Glutamatergic neuron (in vitro differentiated cells): ENCODE data around the gene GSS. TPM values are rescaled to one million over a fixed set of nuclear protein-coding genes. Genes with fewer than 3 reads are reported as not detected.

Experiments
- DNase-seq: peaks from one replicate; pipeline ENCODE4 v3.0.0; 2022
- H3K27ac Mint-ChIP-seq: one replicate; pipeline ENCODE4 v1.8.0; 2020; ENCODE audit warnings: mild to moderate bottlenecking, mixed read lengths, inconsistent platforms; ENCODE audit not compliant: unreplicated experiment
- H3K27me3 Mint-ChIP-seq: one replicate; pipeline ENCODE4 v1.8.0; 2020; ENCODE audit warnings: mild to moderate bottlenecking, moderate library complexity, mixed read lengths, inconsistent platforms; ENCODE audit not compliant: unreplicated experiment
- H3K36me3 Mint-ChIP-seq: one replicate; pipeline ENCODE4 v1.8.0; 2020; ENCODE audit warnings: mild to moderate bottlenecking, mixed read lengths, inconsistent platforms; ENCODE audit not compliant: unreplicated experiment
- H3K4me1 Mint-ChIP-seq: one replicate; pipeline ENCODE4 v1.8.0; 2020; ENCODE audit warnings: mild to moderate bottlenecking, low read depth, mixed read lengths, inconsistent platforms; ENCODE audit not compliant: unreplicated experiment
- H3K4me3 Mint-ChIP-seq: one replicate; pipeline ENCODE4 v1.8.0; 2020; ENCODE audit warnings: mild to moderate bottlenecking, mixed read lengths, inconsistent platforms; ENCODE audit not compliant: unreplicated experiment
- H3K9me3 Mint-ChIP-seq: one replicate; pipeline ENCODE4 v1.8.0; 2020; ENCODE audit warnings: mild to moderate bottlenecking, moderate library complexity, mixed read lengths, inconsistent platforms; ENCODE audit not compliant: unreplicated experiment
- total RNA-seq: library from RNA; stranded (reverse); fragmentation: NEBNext Ultra II Directional; extraction: Animal tissue kit (Norgen Biotek cat#: 25700); gene quantifications from one replicate; pipeline ENCODE4 v1.2.1, GENCODE V29; 2021; ENCODE audit not compliant: unreplicated experiment
- TF ChIP-seq, protein P1 (sequence below): fragments of 200-600 bp; sonication (generic); IDR thresholded peaks from one replicate; pipeline ENCODE4 v1.5.0; 2021; ENCODE audit not compliant: partially characterized antibody, unreplicated experiment

The GSS gene
- total RNA-seq, 1 donor from 2014 or later = 28.2 TPM

DNA sequence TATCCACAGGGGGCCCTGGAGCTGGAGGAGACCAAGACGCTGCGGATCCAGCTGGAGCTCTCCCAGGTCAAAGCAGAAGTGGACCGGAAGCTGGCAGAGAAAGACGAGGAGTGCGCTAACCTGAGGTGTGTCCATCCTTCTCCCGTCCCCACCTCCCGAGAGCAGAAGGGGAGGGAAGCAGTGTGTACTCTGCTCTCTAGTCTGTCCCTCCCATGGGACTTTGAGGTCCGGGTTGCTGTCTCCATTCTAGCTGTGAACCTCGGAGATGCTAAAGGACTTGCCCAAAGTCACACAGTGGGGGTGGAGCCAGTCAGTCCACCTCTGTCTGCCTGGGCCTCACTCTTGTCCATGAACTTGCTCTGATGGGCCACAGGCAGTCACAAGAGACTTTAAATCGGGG, 44.2 kb upstream of the GSS start:
- TF ChIP-seq, protein P1, sequence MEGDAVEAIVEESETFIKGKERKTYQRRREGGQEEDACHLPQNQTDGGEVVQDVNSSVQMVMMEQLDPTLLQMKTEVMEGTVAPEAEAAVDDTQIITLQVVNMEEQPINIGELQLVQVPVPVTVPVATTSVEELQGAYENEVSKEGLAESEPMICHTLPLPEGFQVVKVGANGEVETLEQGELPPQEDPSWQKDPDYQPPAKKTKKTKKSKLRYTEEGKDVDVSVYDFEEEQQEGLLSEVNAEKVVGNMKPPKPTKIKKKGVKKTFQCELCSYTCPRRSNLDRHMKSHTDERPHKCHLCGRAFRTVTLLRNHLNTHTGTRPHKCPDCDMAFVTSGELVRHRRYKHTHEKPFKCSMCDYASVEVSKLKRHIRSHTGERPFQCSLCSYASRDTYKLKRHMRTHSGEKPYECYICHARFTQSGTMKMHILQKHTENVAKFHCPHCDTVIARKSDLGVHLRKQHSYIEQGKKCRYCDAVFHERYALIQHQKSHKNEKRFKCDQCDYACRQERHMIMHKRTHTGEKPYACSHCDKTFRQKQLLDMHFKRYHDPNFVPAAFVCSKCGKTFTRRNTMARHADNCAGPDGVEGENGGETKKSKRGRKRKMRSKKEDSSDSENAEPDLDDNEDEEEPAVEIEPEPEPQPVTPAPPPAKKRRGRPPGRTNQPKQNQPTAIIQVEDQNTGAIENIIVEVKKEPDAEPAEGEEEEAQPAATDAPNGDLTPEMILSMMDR = no peak
- Mint-ChIP-seq H3K4me3 (no peak overlapping the region), H3K36me3 (no peaks in the 10 kb centered on the region), H3K27me3 (peaks cover 11% of the 10 kb centered on the region), H3K27ac (no peak overlapping the region), H3K9me3 (peaks cover 4% of the 10 kb centered on the region), H3K4me1 (no peaks in the 10 kb centered on the region)
- DNase-seq = no peak

DNA sequence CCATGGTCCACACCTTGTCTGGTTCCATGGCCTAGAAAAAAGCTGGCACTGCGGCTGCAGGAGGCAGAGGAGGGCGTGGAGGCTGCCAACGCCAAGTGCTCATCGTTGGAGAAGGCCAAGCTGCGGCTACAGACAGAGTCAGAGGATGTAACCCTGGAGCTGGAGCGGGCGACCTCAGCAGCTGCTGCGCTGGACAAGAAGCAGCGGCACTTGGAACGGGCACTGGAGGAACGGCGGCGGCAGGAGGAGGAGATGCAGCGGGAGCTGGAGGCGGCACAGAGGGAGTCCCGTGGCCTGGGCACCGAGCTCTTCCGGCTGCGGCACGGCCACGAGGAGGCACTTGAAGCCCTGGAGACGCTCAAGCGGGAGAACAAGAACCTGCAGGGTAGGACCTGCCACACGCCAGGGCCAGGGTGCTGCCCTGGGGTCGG, 43.4 kb upstream of the GSS start:
- Mint-ChIP-seq H3K27ac (no peak overlapping the region), H3K4me1 (no peaks in the 10 kb centered on the region), H3K36me3 (no peaks in the 10 kb centered on the region), H3K4me3 (no peak overlapping the region), H3K9me3 (peaks cover 4% of the 10 kb centered on the region), H3K27me3 (peaks cover 11% of the 10 kb centered on the region)
- TF ChIP-seq, protein P1 = no peak
- DNase-seq = no peak

DNA sequence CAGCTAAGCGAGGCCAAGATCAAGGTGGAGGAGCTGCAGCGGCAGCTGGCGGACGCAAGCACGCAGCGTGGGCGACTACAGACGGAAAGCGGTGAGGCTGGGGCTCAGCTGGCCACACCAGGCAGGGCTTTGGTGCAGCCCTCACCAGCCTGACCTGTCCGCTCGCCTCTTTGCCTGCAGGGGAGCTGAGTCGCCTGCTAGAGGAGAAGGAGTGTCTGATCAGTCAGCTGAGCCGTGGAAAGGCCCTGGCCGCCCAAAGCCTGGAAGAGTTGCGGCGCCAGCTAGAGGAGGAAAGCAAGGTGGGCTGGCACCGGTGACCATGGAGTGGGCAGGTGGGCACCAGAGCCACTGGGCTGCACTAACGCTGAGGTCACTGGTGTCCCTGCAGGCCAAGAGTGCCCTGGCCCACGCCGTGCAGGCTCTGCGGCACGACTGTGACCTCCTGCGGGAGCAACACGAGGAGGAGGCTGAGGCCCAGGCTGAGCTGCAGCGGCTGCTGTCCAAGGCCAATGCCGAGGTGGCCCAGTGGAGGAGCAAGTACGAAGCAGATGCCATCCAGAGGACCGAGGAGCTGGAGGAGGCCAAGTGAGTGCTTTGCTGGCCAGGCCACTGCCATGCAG, 42.8 kb upstream of the GSS start:
- Mint-ChIP-seq H3K27ac (no peak overlapping the region), H3K9me3 (peaks cover 4% of the 10 kb centered on the region), H3K4me3 (no peak overlapping the region), H3K4me1 (no peaks in the 10 kb centered on the region), H3K27me3 (peaks cover 11% of the 10 kb centered on the region), H3K36me3 (no peaks in the 10 kb centered on the region)
- no peak for DNase-seq
- TF ChIP-seq, protein P1 = no peak

DNA sequence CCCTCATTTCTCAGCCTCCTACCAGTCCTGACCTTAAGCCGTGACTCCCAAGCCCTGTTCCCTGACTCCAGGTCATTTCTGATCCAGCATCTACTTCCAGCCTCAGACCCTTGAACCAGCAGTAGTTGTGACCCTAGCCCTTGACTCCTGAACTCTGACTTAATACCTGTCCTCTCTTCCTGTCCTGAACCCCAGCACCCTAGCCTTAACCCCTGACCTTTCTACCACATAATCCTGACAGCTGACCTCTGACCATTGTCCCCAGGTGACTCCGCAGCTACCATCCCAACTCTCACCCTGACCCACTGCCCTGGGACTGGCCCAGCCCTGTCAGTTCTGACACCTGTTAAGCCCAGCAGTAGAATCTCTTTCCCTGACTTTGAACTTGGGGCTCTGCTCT, 42.2 kb upstream of the GSS start:
- no peak overlapping the region for H3K4me3 Mint-ChIP-seq
- TF ChIP-seq, protein P1 = no peak
- H3K36me3 Mint-ChIP-seq = no peaks in the 10 kb centered on the region
- H3K27me3 Mint-ChIP-seq = peaks cover 11% of the 10 kb centered on the region
- no peaks in the 10 kb centered on the region for H3K4me1 Mint-ChIP-seq
- H3K9me3 Mint-ChIP-seq = peaks cover 4% of the 10 kb centered on the region
- DNase-seq = no peak
- H3K27ac Mint-ChIP-seq = no peak overlapping the region

DNA sequence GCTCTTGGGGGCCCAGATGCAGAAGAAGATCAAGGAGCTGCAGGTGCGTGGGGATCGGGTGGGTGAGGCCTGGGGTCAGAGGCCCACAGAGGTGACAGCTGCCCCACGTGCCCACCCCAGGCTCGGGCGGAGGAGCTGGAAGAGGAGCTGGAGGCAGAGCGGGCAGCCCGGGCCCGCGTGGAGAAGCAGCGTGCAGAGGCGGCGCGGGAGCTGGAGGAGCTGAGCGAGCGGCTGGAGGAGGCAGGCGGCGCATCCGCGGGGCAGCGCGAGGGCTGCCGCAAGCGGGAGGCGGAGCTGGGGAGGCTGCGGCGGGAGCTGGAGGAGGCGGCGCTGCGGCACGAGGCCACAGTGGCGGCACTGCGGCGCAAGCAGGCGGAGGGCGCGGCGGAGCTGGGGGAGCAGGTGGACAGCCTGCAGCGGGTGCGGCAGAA, 41.5 kb upstream of the GSS start:
- TF ChIP-seq, protein P1 = no peak
- DNase-seq = peak; percentile 60
- Mint-ChIP-seq H3K9me3 (peaks cover 4% of the 10 kb centered on the region), H3K4me3 (no peak overlapping the region), H3K27ac (no peak overlapping the region), H3K36me3 (no peaks in the 10 kb centered on the region), H3K4me1 (no peaks in the 10 kb centered on the region), H3K27me3 (peaks cover 7% of the 10 kb centered on the region)
